Mesodermal cell (in vitro differentiated cells): ENCODE data around the gene NMRK1.

Source experiments
- H3K27ac ChIP-seq: 2 replicates; pipeline ENCODE4 v1.7.0; 2013; ENCODE audit warnings: mild to moderate bottlenecking, low read depth, low read length, moderate library complexity; ENCODE audit not compliant: severe bottlenecking
- H3K36me3 ChIP-seq: 2 replicates; pipeline ENCODE4 v1.7.1; 2013; ENCODE audit warnings: mild to moderate bottlenecking, low read length, moderate library complexity; ENCODE audit not compliant: control insufficient read depth, insufficient read depth
- H3K4me1 ChIP-seq: one replicate; pipeline ENCODE4 v1.7.1; 2013; ENCODE audit warnings: mild to moderate bottlenecking, low read length; ENCODE audit not compliant: insufficient read depth, control insufficient read depth, poor library complexity, severe bottlenecking
- H3K4me3 ChIP-seq: 2 replicates; pipeline ENCODE4 v1.7.0; 2013; ENCODE audit warnings: low read length, control low read depth, mild to moderate bottlenecking; ENCODE audit not compliant: insufficient read depth, poor library complexity, severe bottlenecking; ENCODE audit errors: extremely low read depth
- H3K9me3 ChIP-seq: 2 replicates; pipeline ENCODE4 v1.7.1; 2013; ENCODE audit warnings: mild to moderate bottlenecking, low read length, moderate library complexity; ENCODE audit not compliant: control insufficient read depth
- WGBS, 2 experiments: methylation state at CpG; one replicate each; pipeline ENCODE4 v1.1.5; 2013; ENCODE audit warnings: missing lambda C conversion rate in 2 of 2; ENCODE audit not compliant: insufficient coverage in 2 of 2; 5-methylcytosine and 5-hydroxymethylcytosine counted together

NMRK1 gene

GRCh38 chr9:75120686-75121085 is 32.7 kb upstream of the NMRK1 start:
- Histone ChIP-seq H3K36me3 (peaks cover 19% of the 10 kb centered on the region), H3K4me3 (no peak overlapping the region), H3K9me3 (no peaks in the 10 kb centered on the region), H3K4me1 (no peaks in the 10 kb centered on the region), H3K27ac (no peak overlapping the region)
- 85 to 89% methylated on average over 3 to 4 of the region's 4 CpGs for WGBS, 2 experiments

DNA sequence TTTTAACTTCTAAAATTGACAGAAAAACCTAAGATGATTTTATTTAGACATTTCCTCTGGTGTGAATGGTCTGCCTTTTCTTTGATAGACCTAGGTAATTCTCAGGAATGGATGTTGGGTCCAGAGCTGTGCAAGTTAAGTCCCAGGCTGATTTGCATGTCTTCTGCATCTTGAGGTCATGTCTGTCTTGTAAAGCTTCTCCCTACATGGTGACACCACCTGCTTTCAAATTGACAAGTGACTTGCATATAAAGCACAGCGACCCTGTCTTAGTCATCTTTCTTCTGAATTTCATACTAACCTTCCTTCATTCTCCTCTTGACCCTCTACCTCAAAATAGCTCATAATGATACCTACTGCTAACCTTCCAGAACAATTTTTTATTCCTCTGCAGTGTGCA is 29.6 kb upstream of the NMRK1 start:
- Histone ChIP-seq H3K4me3 (no peak overlapping the region), H3K36me3 (peaks cover 19% of the 10 kb centered on the region), H3K27ac (no peak overlapping the region), H3K9me3 (no peaks in the 10 kb centered on the region), H3K4me1 (no peaks in the 10 kb centered on the region)
- 93% methylated on average over 1 of the region's 1 CpG for WGBS, 2 experiments

GRCh38 chr9:75116306-75116705 is 28.4 kb upstream of the NMRK1 start:
- Histone ChIP-seq H3K36me3 (peaks cover 19% of the 10 kb centered on the region), H3K9me3 (no peaks in the 10 kb centered on the region), H3K4me3 (no peak overlapping the region), H3K4me1 (no peaks in the 10 kb centered on the region), H3K27ac (no peak overlapping the region)
- WGBS, 2 experiments: 87 to 93% methylated on average over 2 of the region's 4 CpGs

- peaks cover 9% of the 10 kb centered on the region for H3K4me1 ChIP-seq
- no peaks in the 10 kb centered on the region for H3K9me3 ChIP-seq
- 90 to 96% methylated on average over 3 of the region's 4 CpGs for WGBS, 2 experiments
- H3K27ac ChIP-seq: peak overlapping the region; percentile 24
- H3K4me3 ChIP-seq: no peak overlapping the region
- H3K36me3 ChIP-seq: no peaks in the 10 kb centered on the region
Observed at GRCh38 chr9:75112789-75113188, 24.8 kb upstream of the NMRK1 start.

- Histone ChIP-seq H3K36me3 (no peaks in the 10 kb centered on the region), H3K4me1 (peaks cover 9% of the 10 kb centered on the region), H3K27ac (no peak overlapping the region), H3K4me3 (no peak overlapping the region), H3K9me3 (no peaks in the 10 kb centered on the region)
- 94 to 96% methylated on average over 5 of the region's 5 CpGs for WGBS, 2 experiments
Observed at GRCh38 chr9:75111019-75111622, 23.2 kb upstream of the NMRK1 start.

- no peaks in the 10 kb centered on the region for H3K36me3 ChIP-seq
- peaks cover 19% of the 10 kb centered on the region for H3K4me1 ChIP-seq
- no peak overlapping the region for H3K27ac ChIP-seq
- WGBS, 2 experiments: 94 to 95% methylated on average over 4 to 5 of the region's 7 CpGs
- no peak overlapping the region for H3K4me3 ChIP-seq
- no peaks in the 10 kb centered on the region for H3K9me3 ChIP-seq
Observed at GRCh38 chr9:75109210-75109839, 21.4 kb upstream of the NMRK1 start.

DNA sequence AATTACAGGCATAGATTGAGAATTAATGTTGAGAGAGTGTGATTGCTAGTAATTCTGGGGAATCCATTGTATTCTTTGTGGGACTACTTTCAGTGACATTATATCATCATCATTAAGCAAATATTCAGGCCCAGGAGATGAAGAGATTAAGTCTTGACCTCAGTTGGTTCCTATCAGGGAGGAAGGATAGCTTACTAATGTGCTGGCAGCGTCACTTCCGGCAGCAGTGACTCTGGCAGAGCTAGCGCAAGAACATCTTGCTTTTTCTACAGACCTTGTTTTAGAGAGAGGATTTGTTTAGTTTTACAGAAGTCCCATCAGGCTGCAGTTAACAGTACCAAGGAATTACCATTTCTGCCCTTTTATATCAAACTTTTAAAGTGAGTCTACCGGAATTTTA is 20.6 kb upstream of the NMRK1 start:
- Histone ChIP-seq H3K4me3 (no peak overlapping the region), H3K9me3 (no peaks in the 10 kb centered on the region), H3K4me1 (peaks cover 19% of the 10 kb centered on the region), H3K36me3 (no peaks in the 10 kb centered on the region), H3K27ac (no peak overlapping the region)
- no CpG with 5 or more reads among the region's 4 CpGs for WGBS, 2 experiments

DNA sequence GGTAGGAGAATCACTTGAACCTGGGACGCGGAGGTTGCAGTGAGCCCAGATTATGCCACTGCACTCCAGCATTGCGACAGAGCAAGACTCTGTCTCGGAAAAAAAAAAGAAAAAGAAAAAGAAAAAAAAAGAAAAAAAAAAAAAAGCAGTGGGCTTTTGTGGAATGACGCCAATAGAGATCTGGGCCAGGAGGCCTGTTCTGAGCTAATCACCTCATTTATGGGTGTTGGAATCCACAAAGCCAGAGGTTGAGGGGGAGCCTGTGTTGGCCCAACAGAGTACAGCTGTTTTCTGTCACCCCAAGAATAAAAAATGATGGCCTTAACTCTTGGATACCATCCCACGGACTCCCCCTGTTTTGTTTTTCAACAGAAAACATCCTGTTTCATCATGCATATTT is 18.9 kb upstream of the NMRK1 start:
- WGBS, 2 experiments: 85 to 100% methylated on average over 1 to 4 of the region's 6 CpGs
- no peak overlapping the region for H3K27ac ChIP-seq
- H3K36me3 ChIP-seq: peaks cover 7% of the 10 kb centered on the region
- H3K4me1 ChIP-seq: peaks cover 19% of the 10 kb centered on the region
- H3K9me3 ChIP-seq: no peaks in the 10 kb centered on the region
- no peak overlapping the region for H3K4me3 ChIP-seq

DNA sequence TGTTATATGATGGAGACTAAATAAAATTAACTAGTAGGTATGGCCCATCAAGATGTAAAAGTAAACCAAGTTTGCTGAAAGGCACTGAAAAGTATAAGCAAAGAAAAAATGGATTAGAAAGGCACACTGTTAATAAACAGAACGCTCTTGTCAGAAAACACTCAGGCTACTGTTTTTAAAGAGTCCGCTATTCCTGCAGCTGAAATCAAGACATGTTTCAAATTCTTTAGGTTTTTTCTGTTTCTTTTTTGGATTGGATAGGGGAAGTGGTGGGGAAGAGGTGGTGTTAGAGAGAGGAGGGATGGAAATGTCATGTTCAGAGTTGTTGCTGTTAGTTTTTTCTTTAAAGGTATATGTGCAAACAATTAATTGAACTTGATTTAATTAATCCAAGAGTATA is 17.9 kb upstream of the NMRK1 start:
- Histone ChIP-seq H3K36me3 (peaks cover 7% of the 10 kb centered on the region), H3K27ac (peak overlapping the region; percentile 38), H3K4me1 (peaks cover 23% of the 10 kb centered on the region), H3K9me3 (no peaks in the 10 kb centered on the region), H3K4me3 (no peak overlapping the region)
- 43 to 83% methylated on average over 1 of the region's 2 CpGs for WGBS, 2 experiments

GRCh38 chr9:75105019-75105540 is 17.1 kb upstream of the NMRK1 start:
- H3K36me3 ChIP-seq: peaks cover 7% of the 10 kb centered on the region
- WGBS, 2 experiments: 93 to 100% methylated on average over 2 of the region's 2 CpGs
- peaks cover 24% of the 10 kb centered on the region for H3K4me1 ChIP-seq
- no peak overlapping the region for H3K4me3 ChIP-seq
- H3K27ac ChIP-seq: no peak overlapping the region
- H3K9me3 ChIP-seq: no peaks in the 10 kb centered on the region

DNA sequence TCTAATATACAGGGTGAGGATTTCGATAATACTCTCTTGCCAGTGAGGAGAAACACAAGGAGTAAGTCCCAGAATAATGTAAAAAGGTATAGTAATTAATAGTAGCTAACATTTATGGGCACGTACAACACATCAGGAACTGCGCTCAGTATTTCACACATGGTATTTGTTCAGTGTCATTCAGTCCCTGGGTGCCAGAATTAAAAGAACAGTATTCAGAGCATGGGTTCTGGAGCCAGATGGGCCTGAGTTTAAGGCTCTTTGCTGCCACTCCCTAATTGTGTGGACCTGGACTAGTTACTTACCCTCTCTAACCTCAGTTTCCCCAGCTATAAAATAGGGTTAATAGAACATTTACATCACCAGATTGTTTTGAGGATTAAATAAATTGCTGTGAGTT is 16.7 kb upstream of the NMRK1 start:
- no peak overlapping the region for H3K4me3 ChIP-seq
- peaks cover 7% of the 10 kb centered on the region for H3K36me3 ChIP-seq
- no peaks in the 10 kb centered on the region for H3K9me3 ChIP-seq
- no peak overlapping the region for H3K27ac ChIP-seq
- H3K4me1 ChIP-seq: peaks cover 22% of the 10 kb centered on the region
- 87 to 91% methylated on average over 2 to 3 of the region's 3 CpGs for WGBS, 2 experiments
